A549 (cell line): ENCODE results near the gene ANKMY2.

Experiments used
- MAFK ChIP-seq: fragments of 450-650 bp; IDR thresholded peaks from 2 replicates; pipeline ENCODE4 v1.6.1; 2014; ENCODE audit not compliant: partially characterized antibody
- NFE2L2 ChIP-seq: fragments of 150-350 bp; conservative IDR thresholded peaks from 2 replicates; pipeline ENCODE4 v1.6.1; 2014; ENCODE audit warnings: low read length
- TF ChIP-seq, protein P1 (sequence below): fragments of >200 bp; sonication (Bioruptor Twin); formaldehyde crosslinking; IDR thresholded peaks from 3 replicates; pipeline ENCODE4 v1.5.1; 2016
- TF ChIP-seq, protein P2 (sequence below): IDR thresholded peaks from 2 replicates; pipeline ENCODE4 v1.6.1; 2012

DNA sequence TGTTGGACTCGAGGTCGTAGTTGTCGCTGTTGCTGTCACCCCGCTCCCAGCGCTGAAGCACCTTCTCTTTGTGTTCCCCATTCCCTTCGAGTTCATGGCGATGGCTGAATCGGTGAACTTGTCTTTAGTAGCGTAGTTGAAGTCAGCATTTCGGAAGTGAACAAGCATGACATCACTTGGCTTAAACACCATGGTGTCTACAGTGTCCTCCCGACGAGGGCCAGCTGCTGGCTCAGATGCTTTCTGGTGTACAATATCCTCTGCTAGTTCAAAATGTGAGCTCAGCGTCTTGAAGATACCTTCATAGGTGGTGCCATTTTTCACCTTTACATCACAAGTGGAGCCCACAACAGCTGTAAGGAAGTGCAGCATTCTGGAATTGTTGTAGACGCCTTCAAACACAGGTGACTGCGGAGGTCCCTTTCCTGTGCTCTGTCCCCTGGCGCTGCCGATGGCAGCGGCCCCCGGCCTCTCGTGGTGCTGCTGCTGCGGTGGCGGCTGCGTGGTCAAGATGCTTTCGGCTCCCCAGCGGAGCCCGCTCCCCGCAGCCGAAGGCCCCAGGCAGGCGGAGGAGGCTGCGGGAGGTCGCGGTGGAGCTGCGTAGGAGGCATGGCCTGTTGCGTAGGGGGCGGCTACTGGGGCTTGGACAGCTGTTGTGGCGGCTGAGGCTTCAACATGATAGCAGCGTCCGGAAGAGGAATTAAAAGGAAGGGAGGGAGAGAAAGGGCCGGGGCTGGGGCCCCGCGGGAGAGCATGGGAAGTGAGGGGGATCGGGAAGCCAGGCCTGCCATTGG is 59.3 kb downstream of the ANKMY2 start:
- TF ChIP-seq, protein P1, sequence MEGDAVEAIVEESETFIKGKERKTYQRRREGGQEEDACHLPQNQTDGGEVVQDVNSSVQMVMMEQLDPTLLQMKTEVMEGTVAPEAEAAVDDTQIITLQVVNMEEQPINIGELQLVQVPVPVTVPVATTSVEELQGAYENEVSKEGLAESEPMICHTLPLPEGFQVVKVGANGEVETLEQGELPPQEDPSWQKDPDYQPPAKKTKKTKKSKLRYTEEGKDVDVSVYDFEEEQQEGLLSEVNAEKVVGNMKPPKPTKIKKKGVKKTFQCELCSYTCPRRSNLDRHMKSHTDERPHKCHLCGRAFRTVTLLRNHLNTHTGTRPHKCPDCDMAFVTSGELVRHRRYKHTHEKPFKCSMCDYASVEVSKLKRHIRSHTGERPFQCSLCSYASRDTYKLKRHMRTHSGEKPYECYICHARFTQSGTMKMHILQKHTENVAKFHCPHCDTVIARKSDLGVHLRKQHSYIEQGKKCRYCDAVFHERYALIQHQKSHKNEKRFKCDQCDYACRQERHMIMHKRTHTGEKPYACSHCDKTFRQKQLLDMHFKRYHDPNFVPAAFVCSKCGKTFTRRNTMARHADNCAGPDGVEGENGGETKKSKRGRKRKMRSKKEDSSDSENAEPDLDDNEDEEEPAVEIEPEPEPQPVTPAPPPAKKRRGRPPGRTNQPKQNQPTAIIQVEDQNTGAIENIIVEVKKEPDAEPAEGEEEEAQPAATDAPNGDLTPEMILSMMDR = no peak
- TF ChIP-seq MAFK (no peak), NFE2L2 (no peak)
- TF ChIP-seq, protein P2, sequence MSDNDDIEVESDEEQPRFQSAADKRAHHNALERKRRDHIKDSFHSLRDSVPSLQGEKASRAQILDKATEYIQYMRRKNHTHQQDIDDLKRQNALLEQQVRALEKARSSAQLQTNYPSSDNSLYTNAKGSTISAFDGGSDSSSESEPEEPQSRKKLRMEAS = no peak
